Caco-2 (cell line): ENCODE measurements around the gene CIC. TPM values are rescaled to one million over a fixed set of nuclear protein-coding genes. Genes with fewer than 3 reads are reported as not detected.

Source experiments
- BruUV-seq: library from RNA; stranded (reverse); fragments of 400-500 nt; replicated peaks from 2 replicates; lab custom pipeline; 2021; lab: Mats Ljungman, UMichigan
- CTCF ChIA-PET: fragments of 300-600 bp; sonication (Branson Sonifier 250); formaldehyde crosslinking; loops from one replicate; lab custom pipeline; 2022; ENCODE audit warnings: antibody characterized with exemption; lab: Charles Lee
- POLR2A ChIA-PET: fragments of 300-600 bp; sonication (Branson Sonifier 250); formaldehyde crosslinking; loops from one replicate; lab custom pipeline; 2022; ENCODE audit warnings: antibody characterized with exemption; lab: Charles Lee
- DNase-seq, 2 experiments: peaks; one replicate each; pipeline versions ENCODE4 v3.0.0 to v3.0.0-alpha.2; 2020 to 2022
- H3K27me3 ChIP-seq: replicated peaks from 2 replicates; pipeline ENCODE4 v1.6.0; 2011; ENCODE audit warnings: low read length; ENCODE audit not compliant: control insufficient read depth, insufficient read depth
- H3K36me3 ChIP-seq: 2 replicates; pipeline ENCODE4 v1.5.1; 2011; ENCODE audit warnings: low read length; ENCODE audit not compliant: control insufficient read depth, insufficient read depth
- H3K4me1 ChIP-seq: fragments of 250-450 bp; sonication (Bioruptor Pico); 2 replicates; pipeline ENCODE4 v1.5.1; 2020; ENCODE audit warnings: mild to moderate bottlenecking
- H3K4me3 ChIP-seq: 2 replicates; pipeline ENCODE4 v1.5.1; 2011; ENCODE audit warnings: low read depth, mild to moderate bottlenecking, control low read depth, low read length
- H3K9me3 ChIP-seq: fragments of 250-450 bp; sonication (Bioruptor Pico); 2 replicates; pipeline ENCODE4 v1.5.1; 2020; ENCODE audit warnings: mild to moderate bottlenecking, moderate library complexity
- H3K27ac Mint-ChIP-seq: one replicate; pipeline ENCODE4 v1.8.0; 2022; ENCODE audit warnings: mixed read lengths; ENCODE audit not compliant: unreplicated experiment
- H3K27me3 Mint-ChIP-seq: one replicate; pipeline ENCODE4 v1.8.0; 2022; ENCODE audit warnings: mixed read lengths; ENCODE audit not compliant: insufficient read depth, unreplicated experiment
- H3K36me3 Mint-ChIP-seq: one replicate; pipeline ENCODE4 v1.8.0; 2022; ENCODE audit warnings: mild to moderate bottlenecking, mixed read lengths; ENCODE audit not compliant: insufficient read depth, unreplicated experiment
- H3K4me1 Mint-ChIP-seq: one replicate; pipeline ENCODE4 v1.8.0; 2022; ENCODE audit warnings: low read depth, mixed read lengths; ENCODE audit not compliant: unreplicated experiment
- H3K4me3 Mint-ChIP-seq: one replicate; pipeline ENCODE4 v1.8.0; 2022; ENCODE audit warnings: mild to moderate bottlenecking, moderate library complexity, mixed read lengths; ENCODE audit not compliant: unreplicated experiment
- H3K9me3 Mint-ChIP-seq: one replicate; pipeline ENCODE4 v1.8.0; 2022; ENCODE audit warnings: mixed read lengths; ENCODE audit not compliant: unreplicated experiment
- CTCF ChIP-seq, 2 experiments: fragments of 200-600 bp in 1 of 2; IDR thresholded peaks; 1 replicate in 1 of 2; 2 replicates in 1 of 2; pipeline versions ENCODE4 v1.5.1 to v1.8.0; 2011 to 2022; ENCODE audit warnings: antibody characterized with exemption in 1 of 2, control low read depth in 1 of 2, inconsistent platforms in 1 of 2, low read depth in 1 of 2, low read length in 1 of 2, mild to moderate bottlenecking in 1 of 2, moderate library complexity in 1 of 2; ENCODE audit not compliant: insufficient read depth in 1 of 2, severe bottlenecking in 1 of 2, unreplicated experiment in 1 of 2
- intact Hi-C: fragments of 100-400 bp; cut with micrococcal nuclease; formaldehyde crosslinking; loops from one replicate; pipeline ENCODE4 v1.10.0; 2022; ENCODE audit not compliant: unreplicated experiment
- total RNA-seq: library from RNA; stranded (reverse); gene quantifications from 2 replicates; pipeline ENCODE4 v1.2.3, GENCODE V29; 2022

Gene CIC
- total RNA-seq, 1 experiment from 2014 or later, result 47.8 TPM

DNA sequence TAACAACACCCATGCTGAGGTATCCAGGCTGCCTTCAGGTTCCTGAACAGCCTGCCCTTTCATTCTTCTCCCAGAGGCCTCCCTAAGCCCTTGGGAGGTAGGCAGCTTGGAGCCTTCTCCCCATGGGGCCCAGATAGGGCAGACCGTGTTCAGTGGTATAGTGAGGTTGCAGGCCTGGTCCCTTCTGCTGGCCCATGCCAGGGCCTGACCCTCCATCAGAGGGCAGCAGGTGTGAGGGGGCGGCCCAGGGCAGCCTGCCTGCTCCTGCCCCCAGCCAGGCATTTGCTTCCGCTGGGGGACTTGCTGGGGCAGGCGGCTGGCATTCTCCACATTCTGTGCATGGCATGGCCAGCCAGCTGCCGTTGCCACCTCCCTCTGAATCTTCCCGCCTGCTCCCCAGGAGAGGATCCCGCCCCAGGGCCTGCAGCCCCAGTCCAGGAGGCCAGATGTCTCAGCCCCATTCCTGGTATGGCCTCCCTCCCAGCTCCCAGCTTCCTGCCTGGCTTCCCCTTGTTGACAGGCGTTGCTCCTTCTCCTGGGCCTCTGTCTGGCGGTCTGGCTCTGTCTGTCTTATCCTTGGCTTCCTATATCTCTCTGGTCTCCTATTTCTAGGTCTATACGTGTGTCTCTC, 8.9 kb downstream of the CIC start:
- Mint-ChIP-seq H3K27me3 (no peaks in the 10 kb centered on the region), H3K4me1 (peaks cover 26% of the 10 kb centered on the region), H3K9me3 (no peaks in the 10 kb centered on the region), H3K36me3 (peaks cover 25% of the 10 kb centered on the region), H3K27ac (no peak overlapping the region), H3K4me3 (no peak overlapping the region)
- no TSS peak for BruUV-seq
- H3K27me3 ChIP-seq, result no peaks in the 10 kb centered on the region
- no peak overlapping the region for H3K4me3 ChIP-seq
- POLR2A ChIA-PET, result no interaction called here
- peaks cover 23% of the 10 kb centered on the region for H3K4me1 ChIP-seq
- intact Hi-C loops, result no loop called here
- no peak for TF ChIP-seq CTCF (IDR thresholded peaks at IDR 0.05; ENCODE audit: insufficient read depth in 1 of 2, low read depth in 1 of 2, low read length in 1 of 2, severe bottlenecking in 1 of 2, unreplicated experiment in 1 of 2)
- no peaks in the 10 kb centered on the region for H3K36me3 ChIP-seq
- peak in 1 of 2 experiments; percentile 39 for DNase-seq
- no peaks in the 10 kb centered on the region for H3K9me3 ChIP-seq
- CTCF ChIA-PET, result interaction anchor here (0.5 kb wide), 1 partner anchor 18 kb away, joined by 5 read pairs; no protein-coding TSS in a partner anchor

GRCh38 chr19:42278452-42279154, 9.6 kb downstream of the CIC start:
- intact Hi-C loops, result loop anchor here (1.0 kb wide), 1 partner anchor 35 kb away; no protein-coding TSS in a partner anchor
- no peaks in the 10 kb centered on the region for H3K36me3 ChIP-seq
- Mint-ChIP-seq H3K4me3 (peak overlapping the region; percentile 90), H3K9me3 (no peaks in the 10 kb centered on the region), H3K36me3 (peaks cover 21% of the 10 kb centered on the region), H3K27me3 (no peaks in the 10 kb centered on the region), H3K4me1 (peaks cover 26% of the 10 kb centered on the region), H3K27ac (no peak overlapping the region)
- no peak for DNase-seq
- H3K4me3 ChIP-seq, result no peak overlapping the region
- no peaks in the 10 kb centered on the region for H3K27me3 ChIP-seq
- H3K4me1 ChIP-seq, result peaks cover 28% of the 10 kb centered on the region
- BruUV-seq, result no TSS peak
- H3K9me3 ChIP-seq, result no peaks in the 10 kb centered on the region
- TF ChIP-seq CTCF (IDR thresholded peaks at IDR 0.05; ENCODE audit: insufficient read depth in 1 of 2, low read depth in 1 of 2, low read length in 1 of 2, severe bottlenecking in 1 of 2, unreplicated experiment in 1 of 2), result no peak
- POLR2A ChIA-PET, result no interaction called here
- CTCF ChIA-PET, result interaction anchor here (0.5 to 2.6 kb wide), 5 partner anchors 8 to 45 kb away, joined by 3 to 25 read pairs (median 5); partner anchors contain the start of gene GSK3A

DNA sequence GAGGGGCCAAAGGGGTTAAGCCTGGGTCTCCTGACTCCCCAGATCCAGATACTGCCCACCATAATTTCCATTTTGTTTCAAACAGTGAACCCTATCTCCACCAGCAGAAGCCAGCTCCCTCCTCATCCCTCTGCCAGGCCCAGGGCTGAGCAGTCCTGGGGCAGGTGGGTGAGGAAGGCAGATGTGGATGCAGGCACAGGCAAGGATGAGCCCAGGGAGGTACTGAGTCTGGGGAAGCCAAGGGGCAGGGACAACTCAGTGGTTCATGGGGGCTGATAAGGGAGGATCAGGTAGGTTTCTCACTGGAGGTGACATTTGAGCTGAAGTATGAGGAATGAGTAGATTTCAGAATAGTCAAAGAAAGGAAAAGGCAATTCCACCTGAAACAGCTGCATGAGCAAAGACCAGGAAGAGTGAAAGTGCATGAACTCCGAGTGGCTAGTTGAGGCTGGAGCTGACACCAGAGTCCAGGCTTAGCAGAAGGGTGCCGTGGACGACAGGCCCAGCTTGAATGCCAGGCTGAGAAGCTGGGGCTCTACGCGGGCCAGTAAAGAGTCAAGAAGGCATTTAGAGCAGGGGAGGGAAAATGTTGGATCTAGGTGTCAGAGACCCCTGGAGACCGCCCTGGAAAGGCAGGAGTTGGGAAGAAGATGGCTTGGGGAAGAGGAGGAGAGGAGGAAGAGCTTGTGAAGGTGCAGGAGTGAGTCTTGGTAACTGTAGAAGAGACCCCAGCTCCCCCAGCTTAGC, 10.3 kb downstream of the CIC start:
- ChIA-PET POLR2A (interaction anchor here (0.6 to 1.7 kb wide), 4 partner anchors 24 to 840 kb away, joined by 4 to 11 read pairs (median 8); partner anchors contain the start of gene ERF), CTCF (interaction anchor here (0.6 to 2.6 kb wide), 11 partner anchors 9 to 205 kb away, joined by 3 to 25 read pairs (median 5); partner anchors contain the start of gene GSK3A)
- Mint-ChIP-seq H3K4me1 (peaks cover 26% of the 10 kb centered on the region), H3K36me3 (peaks cover 19% of the 10 kb centered on the region), H3K9me3 (no peaks in the 10 kb centered on the region), H3K4me3 (peak overlapping the region; percentile 90), H3K27ac (peak overlapping the region; percentile 93), H3K27me3 (no peaks in the 10 kb centered on the region)
- intact Hi-C loops, result loop anchor here (1.0 kb wide), 1 partner anchor 36 kb away; no protein-coding TSS in a partner anchor
- no TSS peak for BruUV-seq
- H3K9me3 ChIP-seq, result no peaks in the 10 kb centered on the region
- peak overlapping the region; percentile 52 for H3K4me3 ChIP-seq
- no peaks in the 10 kb centered on the region for H3K36me3 ChIP-seq
- no peak for DNase-seq
- no peak for TF ChIP-seq CTCF (IDR thresholded peaks at IDR 0.05; ENCODE audit: insufficient read depth in 1 of 2, low read depth in 1 of 2, low read length in 1 of 2, severe bottlenecking in 1 of 2, unreplicated experiment in 1 of 2)
- H3K4me1 ChIP-seq, result peaks cover 28% of the 10 kb centered on the region
- H3K27me3 ChIP-seq, result no peaks in the 10 kb centered on the region
